IMR-90 (cell line): ENCODE measurements around the gene ATP1B3. TPM values are rescaled to one million over a fixed set of nuclear protein-coding genes. Genes with fewer than 3 reads are reported as not detected.

Experiments used
- ATAC-seq: fragments of 200-7000 bp; cut with Tn5 transposase; 2 replicates; pipeline ENCODE4 v1.9.1; 2020; ENCODE audit warnings: low read depth, mild to moderate bottlenecking, moderate library complexity
- BruUV-seq: library from RNA; stranded (reverse); fragments of 400-500 nt; replicated peaks from 2 replicates; lab custom pipeline; 2021; lab: Mats Ljungman, UMichigan
- CTCF ChIA-PET: fragments of 300-600 bp; formaldehyde crosslinking; extraction: SDS; loops from one replicate; lab custom pipeline; 2021; ENCODE audit warnings: antibody characterized with exemption; lab: Yijun Ruan, JAX
- POLR2A ChIA-PET: fragments of 300-600 bp; sonication (Branson Sonifier 250); formaldehyde crosslinking; loops from one replicate; lab custom pipeline; 2022; ENCODE audit warnings: antibody characterized with exemption; ENCODE audit not compliant: unreplicated experiment; lab: Charles Lee
- DNase-seq: peaks from one replicate; pipeline ENCODE4 v3.0.0; 2013
- H2AFZ ChIP-seq: replicated peaks from 2 replicates; pipeline ENCODE3; 2013; ENCODE audit warnings: low read length, mild to moderate bottlenecking; ENCODE audit not compliant: poor library complexity
- H2AK5ac ChIP-seq: 2 replicates; pipeline ENCODE4 v1.6.1; 2013; ENCODE audit warnings: low read depth, low read length, inconsistent platforms
- H2AK9ac ChIP-seq: replicated peaks from 2 replicates; pipeline ENCODE3; 2013; ENCODE audit warnings: mild to moderate bottlenecking, low read depth, low read length, moderate library complexity; ENCODE audit not compliant: poor library complexity
- H2BK120ac ChIP-seq: 2 replicates; pipeline ENCODE4 v1.6.1; 2013; ENCODE audit warnings: low read depth, low read length, inconsistent platforms
- H2BK15ac ChIP-seq: 3 replicates; pipeline ENCODE4 v1.6.1; 2013; ENCODE audit warnings: low read depth, low read length, inconsistent platforms
- H2BK20ac ChIP-seq: 2 replicates; pipeline ENCODE4 v1.6.1; 2013; ENCODE audit warnings: low read depth, mild to moderate bottlenecking, inconsistent platforms, low read length, moderate library complexity
- H2BK5ac ChIP-seq: 2 replicates; pipeline ENCODE4 v1.6.1; 2013; ENCODE audit warnings: mild to moderate bottlenecking, low read depth, low read length, inconsistent platforms; ENCODE audit not compliant: poor library complexity, severe bottlenecking
- H3K14ac ChIP-seq: replicated peaks from 2 replicates; pipeline ENCODE4 v1.6.1; 2013; ENCODE audit warnings: low read depth, low read length, inconsistent platforms
- H3K18ac ChIP-seq: 2 replicates; pipeline ENCODE4 v1.6.1; 2013; ENCODE audit warnings: low read depth, low read length, control low read depth
- H3K23ac ChIP-seq: 2 replicates; pipeline ENCODE4 v1.6.1; 2013; ENCODE audit warnings: low read depth, low read length, inconsistent platforms
- H3K27ac ChIP-seq: 2 replicates; pipeline ENCODE4 v1.5.1; 2013; ENCODE audit warnings: mild to moderate bottlenecking, control low read depth, low read length; ENCODE audit not compliant: insufficient read depth
- H3K27me3 ChIP-seq: 2 replicates; pipeline ENCODE4 v1.6.1; 2013; ENCODE audit warnings: low read length; ENCODE audit not compliant: control insufficient read depth, insufficient read depth
- H3K36me3 ChIP-seq: 2 replicates; pipeline ENCODE4 v1.6.1; 2013; ENCODE audit warnings: low read length, mixed read lengths; ENCODE audit not compliant: control insufficient read depth, insufficient read depth
- H3K4ac ChIP-seq: 2 replicates; pipeline ENCODE4 v1.6.1; 2013; ENCODE audit warnings: low read depth, low read length, inconsistent platforms
- H3K4me1 ChIP-seq: 2 replicates; pipeline ENCODE4 v1.6.1; 2013; ENCODE audit warnings: low read length, mixed read lengths; ENCODE audit not compliant: control insufficient read depth, insufficient read depth
- H3K4me2 ChIP-seq: 2 replicates; pipeline ENCODE4 v1.6.1; 2013; ENCODE audit warnings: low read depth, mild to moderate bottlenecking, control low read depth, low read length, moderate library complexity
- H3K4me3 ChIP-seq: 2 replicates; pipeline ENCODE4 v1.5.1; 2013; ENCODE audit warnings: low read depth, mild to moderate bottlenecking, control low read depth, low read length, moderate library complexity; ENCODE audit not compliant: insufficient read depth
- H3K56ac ChIP-seq: 2 replicates; pipeline ENCODE4 v1.6.1; 2013; ENCODE audit warnings: low read length, inconsistent platforms; ENCODE audit not compliant: insufficient read depth; ENCODE audit errors: extremely low read depth
- H3K79me1 ChIP-seq, 2 experiments: 2 replicates each; pipeline ENCODE4 v1.6.1; 2013; ENCODE audit warnings: low read length in 2 of 2, inconsistent platforms in 1 of 2, low read depth in 1 of 2
- H3K9ac ChIP-seq: 2 replicates; pipeline ENCODE4 v1.6.1; 2013; ENCODE audit warnings: low read depth, low read length, control low read depth
- H3K9me1 ChIP-seq: 2 replicates; pipeline ENCODE4 v1.6.1; 2013; ENCODE audit warnings: low read length, inconsistent platforms; ENCODE audit not compliant: insufficient read depth
- H3K9me3 ChIP-seq: 2 replicates; pipeline ENCODE4 v1.6.1; 2013; ENCODE audit warnings: low read length; ENCODE audit not compliant: control insufficient read depth, insufficient read depth
- H4K20me1 ChIP-seq: 2 replicates; pipeline ENCODE4 v1.6.1; 2013; ENCODE audit warnings: low read length, inconsistent platforms; ENCODE audit not compliant: insufficient read depth
- H4K5ac ChIP-seq: 2 replicates; pipeline ENCODE4 v1.6.1; 2013; ENCODE audit warnings: mild to moderate bottlenecking, low read depth, low read length, control low read depth
- H4K8ac ChIP-seq, 2 experiments: 2 replicates each; pipeline ENCODE4 v1.6.1; 2013; ENCODE audit warnings: low read depth in 2 of 2, low read length in 2 of 2, control low read depth in 1 of 2, inconsistent platforms in 1 of 2
- H4K91ac ChIP-seq: 2 replicates; pipeline ENCODE4 v1.6.1; 2013; ENCODE audit warnings: low read depth, low read length, inconsistent platforms; ENCODE audit not compliant: insufficient read depth
- BHLHE40 ChIP-seq: fragments of 150-350 bp; IDR thresholded peaks from 2 replicates; pipeline ENCODE4 v1.6.1; 2016; ENCODE audit warnings: mild to moderate bottlenecking, low read depth, low read length
- CEBPB ChIP-seq: IDR thresholded peaks from 2 replicates; pipeline ENCODE4 v1.6.1; 2012; ENCODE audit warnings: low read depth, low read length, improper control_type of control experiment
- CHD1 ChIP-seq: IDR thresholded peaks from 2 replicates; pipeline ENCODE4 v1.6.1; 2012; ENCODE audit warnings: low read depth, low read length, improper control_type of control experiment
- CTCF ChIP-seq: conservative IDR thresholded peaks from 2 replicates; pipeline ENCODE4 v1.5.1; 2012; ENCODE audit warnings: mild to moderate bottlenecking, low read depth, low read length, improper control_type of control experiment
- ELK1 ChIP-seq: fragments of 150-350 bp; IDR thresholded peaks from 2 replicates; pipeline ENCODE4 v1.6.1; 2016; ENCODE audit warnings: low read depth, mild to moderate bottlenecking, low read length, moderate library complexity, borderline replicate concordance
- FOS ChIP-seq: fragments of 150-350 bp; IDR thresholded peaks from 2 replicates; pipeline ENCODE4 v1.6.1; 2016; ENCODE audit warnings: low read depth, low read length
- MAFK ChIP-seq: IDR thresholded peaks from 2 replicates; pipeline ENCODE4 v1.6.1; 2012; ENCODE audit warnings: low read depth, low read length, improper control_type of control experiment
- MAZ ChIP-seq: IDR thresholded peaks from 2 replicates; pipeline ENCODE4 v1.6.1; 2012; ENCODE audit warnings: low read depth, mild to moderate bottlenecking, low read length, improper control_type of control experiment, moderate library complexity, borderline replicate concordance
- MXI1 ChIP-seq: IDR thresholded peaks from 2 replicates; pipeline ENCODE4 v1.6.1; 2012; ENCODE audit warnings: low read depth, mild to moderate bottlenecking, low read length, moderate library complexity, borderline replicate concordance
- NFE2L2 ChIP-seq: fragments of 150-350 bp; IDR thresholded peaks from 2 replicates; pipeline ENCODE4 v1.6.1; 2016; ENCODE audit warnings: low read depth, mild to moderate bottlenecking, low read length
- POLR2A ChIP-seq: IDR thresholded peaks from 2 replicates; pipeline ENCODE4 v1.6.1; 2012; ENCODE audit warnings: mild to moderate bottlenecking, low read depth, low read length
- RAD21 ChIP-seq: IDR thresholded peaks from 2 replicates; pipeline ENCODE4 v1.6.1; 2012; ENCODE audit warnings: low read length, improper control_type of control experiment
- RCOR1 ChIP-seq: IDR thresholded peaks from 2 replicates; pipeline ENCODE4 v1.6.1; 2012; ENCODE audit warnings: mild to moderate bottlenecking, low read length, improper control_type of control experiment; ENCODE audit not compliant: insufficient replicate concordance
- RFX5 ChIP-seq: IDR thresholded peaks from 2 replicates; pipeline ENCODE4 v1.8.0; 2012; ENCODE audit warnings: low read depth, mild to moderate bottlenecking, low read length, moderate library complexity
- SMC3 ChIP-seq: fragments of 150-350 bp; IDR thresholded peaks from 2 replicates; pipeline ENCODE4 v1.6.1; 2016; ENCODE audit warnings: low read depth, mild to moderate bottlenecking, antibody characterized with exemption, low read length, moderate library complexity
- USF2 ChIP-seq: fragments of 150-350 bp; IDR thresholded peaks from 2 replicates; pipeline ENCODE4 v1.6.1; 2017; ENCODE audit warnings: mild to moderate bottlenecking, antibody characterized with exemption, low read length, low read depth
- WGBS, 2 experiments: methylation state at CpG; one replicate each; pipeline versions ENCODE4 v1.1.5 to v1.1.7; 2013; ENCODE audit warnings: missing lambda C conversion rate in 2 of 2; ENCODE audit not compliant: insufficient read length in 1 of 2; ENCODE audit errors: extremely low coverage in 2 of 2; 5-methylcytosine and 5-hydroxymethylcytosine counted together
- dilution Hi-C: fragments of 300-500 bp; cut with HindIII; formaldehyde crosslinking; loops from one replicate; pipeline ENCODE4 v1.14.3; 2018; ENCODE audit warnings: low sequenced_read_pairs; ENCODE audit not compliant: unreplicated experiment
- in situ Hi-C: fragments of 300-500 bp; cut with MboI; formaldehyde crosslinking; loops from 3 replicates; pipeline ENCODE4 v1.14.3; 2019; ENCODE audit warnings: low sequenced_read_pairs, inconsistent platforms, mixed read lengths
- intact Hi-C: fragments of 100-400 bp; cut with micrococcal nuclease; formaldehyde crosslinking; loops from 2 replicates; pipeline ENCODE4 v1.10.0; 2022
- polyA plus RNA-seq, 3 experiments: library from polyadenylated mRNA; depleted of rRNA; stranded (reverse); fragments of >200 nt; gene quantifications; 2 replicates each; pipeline ENCODE4 v1.2.3, GENCODE V29; 2012; ENCODE audit warnings: low replicate concordance in 1 of 3
- total RNA-seq: library from RNA; depleted of rRNA; stranded (reverse); fragments of >200 nt; gene quantifications from 2 replicates; pipeline ENCODE4 v1.2.3, GENCODE V29; 2012

ATP1B3 gene
- total and polyA plus RNA-seq, 2 of the 4 experiments (the other 2 are of a cell fraction), result 64.3 to 126 TPM

GRCh38 chr3:141853629-141854168, 22.7 kb upstream of the ATP1B3 start:
- no peaks in the 10 kb centered on the region for H3K9me1 ChIP-seq
- H3K4me3 ChIP-seq, result no peak overlapping the region
- no peak overlapping the region for H3K23ac ChIP-seq
- no peak overlapping the region for H2AK5ac ChIP-seq
- H4K91ac ChIP-seq, result no peak overlapping the region
- ChIA-PET POLR2A (no interaction called here), CTCF (no interaction called here)
- dilution Hi-C loops, result no loop called here
- in situ Hi-C loops, result no loop called here
- no peak overlapping the region for H2BK5ac ChIP-seq
- no peaks in the 10 kb centered on the region for H3K9me3 ChIP-seq
- no peaks in the 10 kb centered on the region for H3K4me1 ChIP-seq
- H4K20me1 ChIP-seq, result no peaks in the 10 kb centered on the region
- no peak overlapping the region for H3K14ac ChIP-seq
- no peak overlapping the region for H3K9ac ChIP-seq
- BruUV-seq, result no TSS peak
- no peaks in the 10 kb centered on the region for H3K79me1 ChIP-seq
- H3K56ac ChIP-seq, result no peak overlapping the region
- intact Hi-C loops, result no loop called here
- H3K27ac ChIP-seq, result no peak overlapping the region
- ATAC-seq (no peak), DNase-seq (no peak)
- no peak overlapping the region for H4K5ac ChIP-seq
- no peak overlapping the region for H2BK120ac ChIP-seq
- no peak overlapping the region for H3K4me2 ChIP-seq
- 93% methylated on average over 6 of the region's 10 CpGs; no CpG with 5 or more reads in 1 of the 2 experiments for WGBS, 2 experiments
- H4K8ac ChIP-seq, result no peak overlapping the region
- no peak overlapping the region for H3K4ac ChIP-seq
- TF ChIP-seq POLR2A (no peak), MAZ (no peak), MXI1 (no peak), CHD1 (no peak), ELK1 (no peak), MAFK (no peak), SMC3 (no peak), RFX5 (no peak), NFE2L2 (no peak), BHLHE40 (no peak), CTCF (no peak), CEBPB (no peak), FOS (no peak), USF2 (no peak), RAD21 (no peak), RCOR1 (no peak)
- no peak overlapping the region for H2AK9ac ChIP-seq
- H3K18ac ChIP-seq, result no peak overlapping the region
- no peak overlapping the region for H2BK15ac ChIP-seq
- H2BK20ac ChIP-seq, result no peak overlapping the region
- H3K27me3 ChIP-seq, result no peaks in the 10 kb centered on the region
- no peak overlapping the region for H2AFZ ChIP-seq
- no peaks in the 10 kb centered on the region for H3K36me3 ChIP-seq
